HepG2 (cell line): ENCODE measurements around the gene RBFOX1. TPM values are rescaled to one million over a fixed set of nuclear protein-coding genes. Genes with fewer than 3 reads are reported as not detected.

ENCODE experiments used
- ATAC-seq: fragments of 200-7000 bp; cut with Tn5 transposase; 3 replicates; pipeline ENCODE4 v1.9.1; 2020; ENCODE audit warnings: mild to moderate bottlenecking, moderate library complexity
- BruUV-seq: library from RNA; stranded (reverse); fragments of 400-500 nt; replicated peaks from 2 replicates; lab custom pipeline; 2021; lab: Mats Ljungman, UMichigan
- CTCF ChIA-PET: fragments of 300-600 bp; formaldehyde crosslinking; extraction: SDS; loops from one replicate; lab custom pipeline; 2021; ENCODE audit warnings: low total read pairs, inconsistent platforms, low intra/inter-chr PET ratio; lab: Yijun Ruan, JAX
- POLR2A ChIA-PET: fragments of 350-600 bp; sonication (Branson Sonifier 250); formaldehyde crosslinking; loops from one replicate; lab custom pipeline; 2020; ENCODE audit warnings: antibody characterized with exemption, inconsistent platforms; lab: Yijun Ruan, JAX
- DNase-seq: peaks from one replicate; pipeline ENCODE4 v3.0.0-alpha.2; 2015; ENCODE audit warnings: low spot score
- FAIRE-seq: peaks from 3 replicates; lab custom pipeline; 2011; peaks lifted over from hg19 to GRCh38; lab: Jason Lieb, UNC
- H2AFZ ChIP-seq: one replicate; pipeline ENCODE4 v1.6.1; 2011; ENCODE audit warnings: low read length, inconsistent platforms
- H3K27ac ChIP-seq: fragments of 300-600 bp; 3 replicates; pipeline ENCODE4 v1.8.0; 2011; ENCODE audit warnings: mixed run types, mild to moderate bottlenecking, mixed read lengths, low read length, inconsistent platforms; ENCODE audit not compliant: insufficient read depth; ENCODE audit errors: extremely low read length
- H3K27me3 ChIP-seq, 2 experiments: fragments of 200-600 bp in 1 of 2; 2 replicates in 1 of 2; 3 replicates in 1 of 2; pipeline versions ENCODE4 v1.6.0 to v1.8.0; 2011; ENCODE audit warnings: low read length in 2 of 2, mild to moderate bottlenecking in 2 of 2, moderate library complexity in 2 of 2, inconsistent platforms in 1 of 2; ENCODE audit not compliant: insufficient read depth in 2 of 2, control insufficient read depth in 1 of 2
- H3K36me3 ChIP-seq, 2 experiments: fragments of 200-600 bp in 1 of 2; replicated peaks in 1 of 2; 2 replicates in 1 of 2; 3 replicates in 1 of 2; pipeline versions ENCODE4 v1.5.1 to v1.8.0; 2011; ENCODE audit warnings: low read length in 2 of 2, inconsistent platforms in 1 of 2; ENCODE audit not compliant: insufficient read depth in 2 of 2, control insufficient read depth in 1 of 2
- H3K4me1 ChIP-seq: 2 replicates; pipeline ENCODE4 v1.5.1; 2012; ENCODE audit warnings: low read length, inconsistent platforms; ENCODE audit not compliant: insufficient read depth
- H3K4me2 ChIP-seq: 2 replicates; pipeline ENCODE4 v1.6.0; 2011; ENCODE audit warnings: low read depth, low read length, inconsistent platforms
- H3K4me3 ChIP-seq, 3 experiments: fragments of 200-600 bp in 1 of 3; sonication (generic), shearing (Covaris generic) in 1 of 3; replicated peaks in 1 of 3; 2 replicates each; pipeline ENCODE4 v1.5.1; 2011 to 2016; ENCODE audit warnings: low read length in 3 of 3, inconsistent platforms in 2 of 3, low read depth in 2 of 3, mild to moderate bottlenecking in 2 of 3, control low read depth in 1 of 3, mixed read lengths in 1 of 3; ENCODE audit not compliant: insufficient read depth in 1 of 3
- H3K79me2 ChIP-seq: one replicate; pipeline ENCODE4 v1.6.1; 2011; ENCODE audit warnings: low read length, inconsistent platforms; ENCODE audit not compliant: insufficient read depth
- H3K9ac ChIP-seq: 2 replicates; pipeline ENCODE4 v1.6.0; 2011; ENCODE audit warnings: mild to moderate bottlenecking, low read depth, low read length, inconsistent platforms; ENCODE audit not compliant: insufficient read depth
- H3K9me3 ChIP-seq: 2 replicates; pipeline ENCODE4 v1.5.1; 2012; ENCODE audit warnings: mild to moderate bottlenecking, low read length
- H4K20me1 ChIP-seq: 2 replicates; pipeline ENCODE4 v1.6.0; 2011; ENCODE audit warnings: inconsistent platforms, mild to moderate bottlenecking, low read length, moderate library complexity; ENCODE audit not compliant: insufficient read depth
- CBX1 ChIP-seq: IDR thresholded peaks from one replicate; pipeline ENCODE4 v1.6.1; 2016; ENCODE audit warnings: antibody characterized with exemption, low read depth
- GABPB1 ChIP-seq: IDR thresholded peaks from 2 replicates; pipeline ENCODE4 v1.6.1; 2016; ENCODE audit warnings: mild to moderate bottlenecking, missing genetic modification reagents, moderate library complexity, missing compliant biosample characterization
- GATA4 ChIP-seq: sonication (generic); IDR thresholded peaks from 2 replicates; pipeline ENCODE4 v1.6.1; 2016; ENCODE audit warnings: antibody characterized with exemption, low read depth, borderline replicate concordance
- GFI1 ChIP-seq: sonication (generic); formaldehyde crosslinking; IDR thresholded peaks from 2 replicates; pipeline ENCODE4 v1.5.0; 2020; ENCODE audit warnings: missing genetic modification reagents, mild to moderate bottlenecking, borderline replicate concordance
- MTA3 ChIP-seq: sonication (generic); formaldehyde crosslinking; IDR thresholded peaks from 2 replicates; pipeline ENCODE4 v1.4.0; 2020; ENCODE audit warnings: missing genetic modification reagents
- NFIB ChIP-seq: sonication (generic); formaldehyde crosslinking; IDR thresholded peaks from 2 replicates; pipeline ENCODE4 v1.9.0; 2021; ENCODE audit warnings: missing genetic modification reagents, mild to moderate bottlenecking, borderline replicate concordance
- RNF2 ChIP-seq: fragments of 450-650 bp; conservative IDR thresholded peaks from 2 replicates; pipeline ENCODE4 v1.6.1; 2016; ENCODE audit warnings: low read depth
- ZFP36L2 ChIP-seq: sonication (generic); formaldehyde crosslinking; IDR thresholded peaks from 2 replicates; pipeline ENCODE4 v1.4.0; 2020; ENCODE audit warnings: missing genetic modification reagents
- ZNF256 ChIP-seq: sonication (generic); formaldehyde crosslinking; conservative IDR thresholded peaks from 2 replicates; pipeline ENCODE4 v1.4.0; 2020; ENCODE audit warnings: missing genetic modification reagents
- ZNF263 ChIP-seq: sonication (generic); formaldehyde crosslinking; IDR thresholded peaks from 2 replicates; pipeline ENCODE4 v1.4.0; 2020; ENCODE audit warnings: missing genetic modification reagents
- ZNF549 ChIP-seq: sonication (generic); formaldehyde crosslinking; IDR thresholded peaks from 2 replicates; pipeline ENCODE4 v1.5.0; 2020; ENCODE audit warnings: missing genetic modification reagents
- ZSCAN9 ChIP-seq: IDR thresholded peaks from 2 replicates; pipeline ENCODE4 v1.6.1; 2016; ENCODE audit warnings: borderline replicate concordance
- WGBS: methylation state at CpG from one replicate; pipeline ENCODE4 v1.1.6; 2017; ENCODE audit warnings: low lambda C conversion rate; 5-methylcytosine and 5-hydroxymethylcytosine counted together
- in situ Hi-C: cut with HindIII; loops from 2 replicates; pipeline ENCODE4 v1.10.0; 2017; ENCODE audit warnings: low pct_unique_long_range_greater_than_20kb; ENCODE audit not compliant: extremely low pct_ligation_motif_present
- intact Hi-C: fragments of 100-400 bp; cut with micrococcal nuclease; formaldehyde crosslinking; loops from one replicate; pipeline ENCODE4 v1.10.0; 2022; ENCODE audit not compliant: unreplicated experiment
- polyA plus RNA-seq, 8 experiments: library from polyadenylated mRNA; depleted of rRNA in 3 of 8; stranded (reverse) in 7 of 8; unstranded in 1 of 8; fragments of >200 nt; fragmentation: Illumina TruSeq in 4 of 8; extraction: Trizol in 4 of 8; gene quantifications; 2 replicates each; pipeline versions ENCODE4 v1.2.1 to v1.2.3, GENCODE V29; 2011 to 2016; ENCODE audit warnings: low read depth in 4 of 8, missing spikeins in 1 of 8, mixed read lengths in 1 of 8; ENCODE audit not compliant: insufficient read depth in 1 of 8
- total RNA-seq, 5 experiments: library from RNA; depleted of rRNA; stranded (reverse); fragments of >200 nt; fragmentation: Illumina TruSeq; extraction: Trizol; gene quantifications; 2 replicates each; pipeline ENCODE4 v1.2.3, GENCODE V29; 2016; ENCODE audit warnings: low read depth in 1 of 5
- TF ChIP-seq, protein P1 (sequence below): IDR thresholded peaks from 2 replicates; pipeline ENCODE4 v1.6.1; 2016; ENCODE audit warnings: low read depth, missing genetic modification reagents, missing compliant biosample characterization
- TF ChIP-seq, protein P2 (sequence below): IDR thresholded peaks from 2 replicates; pipeline ENCODE4 v1.6.1; 2016; ENCODE audit warnings: low read depth

Gene RBFOX1
- total and polyA plus RNA-seq, 2 of the 13 experiments (the other 11 are each of a cell fraction or from before 2014, with no cell fraction given): not detected

DNA sequence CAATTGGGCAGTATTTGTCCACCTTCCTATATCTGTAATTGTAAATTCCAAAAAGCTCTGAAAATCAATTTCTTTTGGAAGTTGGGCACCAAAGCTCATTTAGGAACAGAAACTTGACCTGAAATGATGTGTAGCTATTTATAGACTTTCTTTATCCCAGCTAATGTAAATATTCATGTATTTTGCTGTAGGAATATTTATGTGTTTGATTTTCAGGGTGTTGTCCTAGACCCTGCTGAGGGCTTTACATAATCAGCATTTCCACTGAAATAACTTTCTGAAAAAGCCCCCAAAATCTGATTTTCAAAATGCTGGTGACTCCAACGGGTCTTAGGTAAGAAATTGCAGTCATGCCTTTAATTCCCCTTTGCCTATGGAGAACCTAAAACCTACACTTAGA is 4.1 kb downstream of the RBFOX1 start (continued):
- TF ChIP-seq, protein P1, sequence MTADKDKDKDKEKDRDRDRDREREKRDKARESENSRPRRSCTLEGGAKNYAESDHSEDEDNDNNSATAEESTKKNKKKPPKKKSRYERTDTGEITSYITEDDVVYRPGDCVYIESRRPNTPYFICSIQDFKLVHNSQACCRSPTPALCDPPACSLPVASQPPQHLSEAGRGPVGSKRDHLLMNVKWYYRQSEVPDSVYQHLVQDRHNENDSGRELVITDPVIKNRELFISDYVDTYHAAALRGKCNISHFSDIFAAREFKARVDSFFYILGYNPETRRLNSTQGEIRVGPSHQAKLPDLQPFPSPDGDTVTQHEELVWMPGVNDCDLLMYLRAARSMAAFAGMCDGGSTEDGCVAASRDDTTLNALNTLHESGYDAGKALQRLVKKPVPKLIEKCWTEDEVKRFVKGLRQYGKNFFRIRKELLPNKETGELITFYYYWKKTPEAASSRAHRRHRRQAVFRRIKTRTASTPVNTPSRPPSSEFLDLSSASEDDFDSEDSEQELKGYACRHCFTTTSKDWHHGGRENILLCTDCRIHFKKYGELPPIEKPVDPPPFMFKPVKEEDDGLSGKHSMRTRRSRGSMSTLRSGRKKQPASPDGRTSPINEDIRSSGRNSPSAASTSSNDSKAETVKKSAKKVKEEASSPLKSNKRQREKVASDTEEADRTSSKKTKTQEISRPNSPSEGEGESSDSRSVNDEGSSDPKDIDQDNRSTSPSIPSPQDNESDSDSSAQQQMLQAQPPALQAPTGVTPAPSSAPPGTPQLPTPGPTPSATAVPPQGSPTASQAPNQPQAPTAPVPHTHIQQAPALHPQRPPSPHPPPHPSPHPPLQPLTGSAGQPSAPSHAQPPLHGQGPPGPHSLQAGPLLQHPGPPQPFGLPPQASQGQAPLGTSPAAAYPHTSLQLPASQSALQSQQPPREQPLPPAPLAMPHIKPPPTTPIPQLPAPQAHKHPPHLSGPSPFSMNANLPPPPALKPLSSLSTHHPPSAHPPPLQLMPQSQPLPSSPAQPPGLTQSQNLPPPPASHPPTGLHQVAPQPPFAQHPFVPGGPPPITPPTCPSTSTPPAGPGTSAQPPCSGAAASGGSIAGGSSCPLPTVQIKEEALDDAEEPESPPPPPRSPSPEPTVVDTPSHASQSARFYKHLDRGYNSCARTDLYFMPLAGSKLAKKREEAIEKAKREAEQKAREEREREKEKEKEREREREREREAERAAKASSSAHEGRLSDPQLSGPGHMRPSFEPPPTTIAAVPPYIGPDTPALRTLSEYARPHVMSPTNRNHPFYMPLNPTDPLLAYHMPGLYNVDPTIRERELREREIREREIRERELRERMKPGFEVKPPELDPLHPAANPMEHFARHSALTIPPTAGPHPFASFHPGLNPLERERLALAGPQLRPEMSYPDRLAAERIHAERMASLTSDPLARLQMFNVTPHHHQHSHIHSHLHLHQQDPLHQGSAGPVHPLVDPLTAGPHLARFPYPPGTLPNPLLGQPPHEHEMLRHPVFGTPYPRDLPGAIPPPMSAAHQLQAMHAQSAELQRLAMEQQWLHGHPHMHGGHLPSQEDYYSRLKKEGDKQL (CRISPR knock-in tag): no peak
- TF ChIP-seq GABPB1 (CRISPR knock-in tag) (no peak), CBX1 (no peak), MTA3 (no peak), GATA4 (no peak), ZSCAN9 (CRISPR knock-in tag) (no peak)

DNA sequence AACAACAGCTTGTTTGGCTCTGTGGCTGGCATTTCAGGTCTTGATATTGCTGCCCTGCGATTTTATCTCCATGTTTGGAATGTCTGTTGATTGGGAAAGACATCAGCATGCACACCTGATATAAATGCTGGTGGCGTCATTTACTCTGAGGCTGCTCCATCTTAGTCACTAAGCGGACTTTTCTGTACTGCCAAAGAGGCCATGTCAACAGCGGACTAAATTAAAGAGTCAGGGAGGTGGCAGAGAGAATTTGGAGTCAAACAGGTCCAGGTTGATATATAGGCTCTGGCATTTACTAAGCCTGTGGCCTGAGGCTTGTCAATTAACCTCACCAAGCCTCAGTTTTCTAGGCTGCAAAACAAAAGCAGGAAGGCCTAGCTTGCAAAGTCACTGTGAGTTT is 6.2 kb downstream of the RBFOX1 start:
- in situ Hi-C loops (no loop called here), intact Hi-C loops (no loop called here)
- H3K27ac ChIP-seq: no peak overlapping the region
- no TSS peak for BruUV-seq
- no peak overlapping the region for H3K4me3 ChIP-seq
- no peaks in the 10 kb centered on the region for H3K36me3 ChIP-seq
- no peak for DNase-seq
- CTCF ChIA-PET: no interaction called here
- ATAC-seq: no peak
- no peaks in the 10 kb centered on the region for H4K20me1 ChIP-seq
- no peak for FAIRE-seq
- H3K9ac ChIP-seq: no peak overlapping the region
- no peaks in the 10 kb centered on the region for H3K9me3 ChIP-seq
- TF ChIP-seq RNF2 (no peak), NFIB (no peak), ZFP36L2 (CRISPR knock-in tag) (no peak), ZNF256 (no peak), GFI1 (CRISPR knock-in tag) (no peak), ZNF549 (CRISPR knock-in tag) (no peak), ZNF263 (no peak)
- TF ChIP-seq, protein P2, sequence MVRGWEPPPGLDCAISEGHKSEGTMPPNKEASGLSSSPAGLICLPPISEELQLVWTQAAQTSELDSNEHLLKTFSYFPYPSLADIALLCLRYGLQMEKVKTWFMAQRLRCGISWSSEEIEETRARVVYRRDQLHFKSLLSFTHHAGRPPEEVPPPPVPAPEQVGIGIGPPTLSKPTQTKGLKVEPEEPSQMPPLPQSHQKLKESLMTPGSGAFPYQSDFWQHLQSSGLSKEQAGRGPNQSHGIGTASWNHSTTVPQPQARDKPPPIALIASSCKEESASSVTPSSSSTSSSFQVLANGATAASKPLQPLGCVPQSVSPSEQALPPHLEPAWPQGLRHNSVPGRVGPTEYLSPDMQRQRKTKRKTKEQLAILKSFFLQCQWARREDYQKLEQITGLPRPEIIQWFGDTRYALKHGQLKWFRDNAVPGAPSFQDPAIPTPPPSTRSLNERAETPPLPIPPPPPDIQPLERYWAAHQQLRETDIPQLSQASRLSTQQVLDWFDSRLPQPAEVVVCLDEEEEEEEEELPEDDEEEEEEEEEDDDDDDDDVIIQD (CRISPR knock-in tag): no peak
- 3% methylated on average over 4 of the region's 4 CpGs for WGBS
- no peak overlapping the region for H3K4me2 ChIP-seq
- H3K4me1 ChIP-seq: no peaks in the 10 kb centered on the region
- POLR2A ChIA-PET: no interaction called here
- H3K79me2 ChIP-seq: no peaks in the 10 kb centered on the region
- H3K27me3 ChIP-seq: no peaks in the 10 kb centered on the region; a peak in 1 of 5 replicates
- H2AFZ ChIP-seq: no peak overlapping the region
